HepG2 (cell line): ENCODE measurements around the gene CHRM5. TPM values are rescaled to one million over a fixed set of nuclear protein-coding genes. Genes with fewer than 3 reads are reported as not detected.

Source experiments
- ATAC-seq: fragments of 200-7000 bp; cut with Tn5 transposase; 3 replicates; pipeline ENCODE4 v1.9.1; 2020; ENCODE audit warnings: mild to moderate bottlenecking, moderate library complexity
- BruUV-seq: library from RNA; stranded (reverse); fragments of 400-500 nt; replicated peaks from 2 replicates; lab custom pipeline; 2021; lab: Mats Ljungman, UMichigan
- CTCF ChIA-PET: fragments of 300-600 bp; formaldehyde crosslinking; extraction: SDS; loops from one replicate; lab custom pipeline; 2021; ENCODE audit warnings: low total read pairs, inconsistent platforms, low intra/inter-chr PET ratio; lab: Yijun Ruan, JAX
- POLR2A ChIA-PET: fragments of 350-600 bp; sonication (Branson Sonifier 250); formaldehyde crosslinking; loops from one replicate; lab custom pipeline; 2020; ENCODE audit warnings: antibody characterized with exemption, inconsistent platforms; lab: Yijun Ruan, JAX
- DNase-seq: peaks from one replicate; pipeline ENCODE4 v3.0.0-alpha.2; 2015; ENCODE audit warnings: low spot score
- FAIRE-seq: peaks from 3 replicates; lab custom pipeline; 2011; peaks lifted over from hg19 to GRCh38; lab: Jason Lieb, UNC
- H2AFZ ChIP-seq: one replicate; pipeline ENCODE4 v1.6.1; 2011; ENCODE audit warnings: low read length, inconsistent platforms
- H3K27ac ChIP-seq: fragments of 300-600 bp; 3 replicates; pipeline ENCODE4 v1.8.0; 2011; ENCODE audit warnings: mixed run types, mild to moderate bottlenecking, mixed read lengths, low read length, inconsistent platforms; ENCODE audit not compliant: insufficient read depth; ENCODE audit errors: extremely low read length
- H3K27me3 ChIP-seq, 2 experiments: fragments of 200-600 bp in 1 of 2; 2 replicates in 1 of 2; 3 replicates in 1 of 2; pipeline versions ENCODE4 v1.6.0 to v1.8.0; 2011; ENCODE audit warnings: low read length in 2 of 2, mild to moderate bottlenecking in 2 of 2, moderate library complexity in 2 of 2, inconsistent platforms in 1 of 2; ENCODE audit not compliant: insufficient read depth in 2 of 2, control insufficient read depth in 1 of 2
- H3K36me3 ChIP-seq, 2 experiments: fragments of 200-600 bp in 1 of 2; replicated peaks in 1 of 2; 2 replicates in 1 of 2; 3 replicates in 1 of 2; pipeline versions ENCODE4 v1.5.1 to v1.8.0; 2011; ENCODE audit warnings: low read length in 2 of 2, inconsistent platforms in 1 of 2; ENCODE audit not compliant: insufficient read depth in 2 of 2, control insufficient read depth in 1 of 2
- H3K4me1 ChIP-seq: 2 replicates; pipeline ENCODE4 v1.5.1; 2012; ENCODE audit warnings: low read length, inconsistent platforms; ENCODE audit not compliant: insufficient read depth
- H3K4me2 ChIP-seq: 2 replicates; pipeline ENCODE4 v1.6.0; 2011; ENCODE audit warnings: low read depth, low read length, inconsistent platforms
- H3K4me3 ChIP-seq, 3 experiments: fragments of 200-600 bp in 1 of 3; sonication (generic), shearing (Covaris generic) in 1 of 3; replicated peaks in 1 of 3; 2 replicates each; pipeline ENCODE4 v1.5.1; 2011 to 2016; ENCODE audit warnings: low read length in 3 of 3, inconsistent platforms in 2 of 3, low read depth in 2 of 3, mild to moderate bottlenecking in 2 of 3, control low read depth in 1 of 3, mixed read lengths in 1 of 3; ENCODE audit not compliant: insufficient read depth in 1 of 3
- H3K79me2 ChIP-seq: one replicate; pipeline ENCODE4 v1.6.1; 2011; ENCODE audit warnings: low read length, inconsistent platforms; ENCODE audit not compliant: insufficient read depth
- H3K9ac ChIP-seq: 2 replicates; pipeline ENCODE4 v1.6.0; 2011; ENCODE audit warnings: mild to moderate bottlenecking, low read depth, low read length, inconsistent platforms; ENCODE audit not compliant: insufficient read depth
- H3K9me3 ChIP-seq: 2 replicates; pipeline ENCODE4 v1.5.1; 2012; ENCODE audit warnings: mild to moderate bottlenecking, low read length
- H4K20me1 ChIP-seq: 2 replicates; pipeline ENCODE4 v1.6.0; 2011; ENCODE audit warnings: inconsistent platforms, mild to moderate bottlenecking, low read length, moderate library complexity; ENCODE audit not compliant: insufficient read depth
- E2F2 ChIP-seq: sonication (generic); formaldehyde crosslinking; IDR thresholded peaks from 2 replicates; pipeline ENCODE4 v1.4.0; 2020; ENCODE audit warnings: missing genetic modification reagents, borderline replicate concordance
- MZF1 ChIP-seq: sonication (generic); formaldehyde crosslinking; IDR thresholded peaks from 2 replicates; pipeline ENCODE4 v1.8.1; 2023; ENCODE audit warnings: mild to moderate bottlenecking, missing genetic modification reagents, borderline replicate concordance
- NCOR1 ChIP-seq: fragments of 200-600 bp; sonication (generic); IDR thresholded peaks from 2 replicates; pipeline ENCODE4 v1.7.0; 2017; ENCODE audit warnings: antibody characterized with exemption, low read length, borderline replicate concordance
- NPAS2 ChIP-seq: sonication (generic); formaldehyde crosslinking; IDR thresholded peaks from 2 replicates; pipeline ENCODE4 v1.8.0; 2022; ENCODE audit warnings: mild to moderate bottlenecking, missing genetic modification reagents, borderline replicate concordance
- RFXAP ChIP-seq: sonication (generic); formaldehyde crosslinking; IDR thresholded peaks from 2 replicates; pipeline ENCODE4 v1.4.0; 2020; ENCODE audit warnings: missing genetic modification reagents, borderline replicate concordance
- TRIM24 ChIP-seq: sonication (generic); formaldehyde crosslinking; IDR thresholded peaks from 2 replicates; pipeline ENCODE4 v1.8.0; 2022; ENCODE audit warnings: mild to moderate bottlenecking, missing genetic modification reagents
- ZHX1 ChIP-seq: sonication (generic); formaldehyde crosslinking; IDR thresholded peaks from 2 replicates; pipeline ENCODE4 v1.8.1; 2022; ENCODE audit warnings: low read depth, mild to moderate bottlenecking, missing genetic modification reagents
- ZNF251 ChIP-seq: sonication (generic); formaldehyde crosslinking; IDR thresholded peaks from 2 replicates; pipeline ENCODE4 v1.9.0; 2021; ENCODE audit warnings: mild to moderate bottlenecking, missing genetic modification reagents
- ZNF75D ChIP-seq: sonication (generic); formaldehyde crosslinking; IDR thresholded peaks from 2 replicates; pipeline ENCODE4 v1.8.1; 2023; ENCODE audit warnings: missing genetic modification reagents, mild to moderate bottlenecking, borderline replicate concordance
- WGBS: methylation state at CpG from one replicate; pipeline ENCODE4 v1.1.6; 2017; ENCODE audit warnings: low lambda C conversion rate; 5-methylcytosine and 5-hydroxymethylcytosine counted together
- in situ Hi-C: cut with HindIII; loops from 2 replicates; pipeline ENCODE4 v1.10.0; 2017; ENCODE audit warnings: low pct_unique_long_range_greater_than_20kb; ENCODE audit not compliant: extremely low pct_ligation_motif_present
- intact Hi-C: fragments of 100-400 bp; cut with micrococcal nuclease; formaldehyde crosslinking; loops from one replicate; pipeline ENCODE4 v1.10.0; 2022; ENCODE audit not compliant: unreplicated experiment
- polyA plus RNA-seq, 8 experiments: library from polyadenylated mRNA; depleted of rRNA in 3 of 8; stranded (reverse) in 7 of 8; unstranded in 1 of 8; fragments of >200 nt; fragmentation: Illumina TruSeq in 4 of 8; extraction: Trizol in 4 of 8; gene quantifications; 2 replicates each; pipeline versions ENCODE4 v1.2.1 to v1.2.3, GENCODE V29; 2011 to 2016; ENCODE audit warnings: low read depth in 4 of 8, missing spikeins in 1 of 8, mixed read lengths in 1 of 8; ENCODE audit not compliant: insufficient read depth in 1 of 8
- total RNA-seq, 5 experiments: library from RNA; depleted of rRNA; stranded (reverse); fragments of >200 nt; fragmentation: Illumina TruSeq; extraction: Trizol; gene quantifications; 2 replicates each; pipeline ENCODE4 v1.2.3, GENCODE V29; 2016; ENCODE audit warnings: low read depth in 1 of 5

Gene CHRM5
- total and polyA plus RNA-seq, 2 of the 13 experiments (the other 11 are each of a cell fraction or from before 2014, with no cell fraction given) = not detected

- CTCF ChIA-PET = no interaction called here
- in situ Hi-C loops (loop anchor here (25.0 kb wide), 2 partner anchors 308 to 533 kb away; partner anchors contain the start of genes GOLGA8B and LPCAT4), intact Hi-C loops (no loop called here)
- Histone ChIP-seq H3K9me3 (peaks cover 15% of the 10 kb centered on the region; the same call in 1 of the 2 replicates), H3K27me3 (no peaks in the 10 kb centered on the region), H3K4me2 (no peak overlapping the region), H3K9ac (no peak overlapping the region), H3K36me3 (no peaks in the 10 kb centered on the region), H3K4me3 (no peak overlapping the region), H3K27ac (no peak overlapping the region), H3K4me1 (peaks cover 8% of the 10 kb centered on the region; the same call in 1 of the 2 replicates), H2AFZ (no peak overlapping the region), H4K20me1 (no peaks in the 10 kb centered on the region), H3K79me2 (no peaks in the 10 kb centered on the region)
- 44% methylated on average over 3 of the region's 3 CpGs for WGBS
- no TSS peak for BruUV-seq
- FAIRE-seq = no peak
- no peak for DNase-seq
- POLR2A ChIA-PET = no interaction called here
- no peak for ATAC-seq
- no peak for TF ChIP-seq E2F2 (CRISPR knock-in tag)
- no peak for TF ChIP-seq NCOR1
- TF ChIP-seq ZHX1 (CRISPR knock-in tag) = no peak
- no peak for TF ChIP-seq RFXAP (CRISPR knock-in tag)
- no peak for TF ChIP-seq NPAS2 (CRISPR knock-in tag)
- TF ChIP-seq ZNF251 (CRISPR knock-in tag) = no peak
- TF ChIP-seq TRIM24 = no peak
- TF ChIP-seq MZF1 (CRISPR knock-in tag) = no peak
- TF ChIP-seq ZNF75D (CRISPR knock-in tag) = no peak
- TF ChIP-seq, all 625 proteins: peak for 0
Measured at GRCh38 chr15:34054081-34054707, 85.9 kb downstream of the CHRM5 start.
